Measurements from ENCODE around the gene PRPS1.

The PRPS1 gene

DNA sequence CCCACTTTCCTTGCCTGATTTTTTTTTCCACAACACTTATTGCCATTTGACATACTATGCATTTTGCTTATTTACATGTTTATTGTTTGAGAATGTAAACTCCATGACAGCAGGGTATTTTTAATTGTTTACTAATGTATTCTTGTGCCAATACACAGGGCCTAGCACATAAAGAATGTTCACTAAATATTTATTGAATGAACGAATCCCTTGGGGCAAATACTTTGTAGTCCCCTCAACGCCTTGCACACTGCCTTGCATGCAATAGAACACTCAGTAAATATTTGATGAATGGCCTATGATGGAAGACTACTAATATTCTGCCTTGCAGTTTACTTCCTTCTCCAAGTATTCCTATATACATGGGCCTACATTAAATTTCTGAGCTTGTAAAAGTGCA lies 1.4 kb upstream of the PRPS1 start:
- no peak for ATAC-seq
- TF ChIP-seq TOX (CRISPR knock-in tag; IDR thresholded peaks at IDR 0.05; ENCODE audit: borderline replicate concordance) (no peak), POU6F1 (CRISPR knock-in tag; IDR thresholded peaks at IDR 0.05; ENCODE audit: borderline replicate concordance, low read depth) (no peak), CREB5 (CRISPR knock-in tag; IDR thresholded peaks at IDR 0.05; ENCODE audit: low read depth) (no peak), ZC3H10 (CRISPR knock-in tag; IDR thresholded peaks at IDR 0.05) (no peak), ZFP3 (CRISPR knock-in tag; IDR thresholded peaks at IDR 0.05) (no peak), SNAI2 (CRISPR knock-in tag; IDR thresholded peaks at IDR 0.05) (no peak), ESRRG (CRISPR knock-in tag; IDR thresholded peaks at IDR 0.05) (no peak), OSR1 (CRISPR knock-in tag; IDR thresholded peaks at IDR 0.05) (no peak), ZNF565 (CRISPR knock-in tag; conservative IDR thresholded peaks at IDR 0.05; ENCODE audit: low read depth) (no peak), RARB (CRISPR knock-in tag; IDR thresholded peaks at IDR 0.05) (no peak), PPARA (CRISPR knock-in tag; IDR thresholded peaks at IDR 0.05; ENCODE audit: borderline replicate concordance) (no peak), ZFP30 (CRISPR knock-in tag; IDR thresholded peaks at IDR 0.05) (no peak), GLIS3 (CRISPR knock-in tag; IDR thresholded peaks at IDR 0.05) (no peak), TCF4 (CRISPR knock-in tag; IDR thresholded peaks at IDR 0.05; ENCODE audit: borderline replicate concordance) (no peak), ARNTL (CRISPR knock-in tag; IDR thresholded peaks at IDR 0.05; ENCODE audit: borderline replicate concordance, low read depth) (no peak)
- TF ChIP-seq, protein P1, sequence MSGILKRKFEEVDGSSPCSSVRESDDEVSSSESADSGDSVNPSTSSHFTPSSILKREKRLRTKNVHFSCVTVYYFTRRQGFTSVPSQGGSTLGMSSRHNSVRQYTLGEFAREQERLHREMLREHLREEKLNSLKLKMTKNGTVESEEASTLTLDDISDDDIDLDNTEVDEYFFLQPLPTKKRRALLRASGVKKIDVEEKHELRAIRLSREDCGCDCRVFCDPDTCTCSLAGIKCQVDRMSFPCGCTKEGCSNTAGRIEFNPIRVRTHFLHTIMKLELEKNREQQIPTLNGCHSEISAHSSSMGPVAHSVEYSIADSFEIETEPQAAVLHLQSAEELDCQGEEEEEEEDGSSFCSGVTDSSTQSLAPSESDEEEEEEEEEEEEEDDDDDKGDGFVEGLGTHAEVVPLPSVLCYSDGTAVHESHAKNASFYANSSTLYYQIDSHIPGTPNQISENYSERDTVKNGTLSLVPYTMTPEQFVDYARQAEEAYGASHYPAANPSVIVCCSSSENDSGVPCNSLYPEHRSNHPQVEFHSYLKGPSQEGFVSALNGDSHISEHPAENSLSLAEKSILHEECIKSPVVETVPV (CRISPR knock-in tag; IDR thresholded peaks at IDR 0.05): no peak
- TF ChIP-seq, protein P2, sequence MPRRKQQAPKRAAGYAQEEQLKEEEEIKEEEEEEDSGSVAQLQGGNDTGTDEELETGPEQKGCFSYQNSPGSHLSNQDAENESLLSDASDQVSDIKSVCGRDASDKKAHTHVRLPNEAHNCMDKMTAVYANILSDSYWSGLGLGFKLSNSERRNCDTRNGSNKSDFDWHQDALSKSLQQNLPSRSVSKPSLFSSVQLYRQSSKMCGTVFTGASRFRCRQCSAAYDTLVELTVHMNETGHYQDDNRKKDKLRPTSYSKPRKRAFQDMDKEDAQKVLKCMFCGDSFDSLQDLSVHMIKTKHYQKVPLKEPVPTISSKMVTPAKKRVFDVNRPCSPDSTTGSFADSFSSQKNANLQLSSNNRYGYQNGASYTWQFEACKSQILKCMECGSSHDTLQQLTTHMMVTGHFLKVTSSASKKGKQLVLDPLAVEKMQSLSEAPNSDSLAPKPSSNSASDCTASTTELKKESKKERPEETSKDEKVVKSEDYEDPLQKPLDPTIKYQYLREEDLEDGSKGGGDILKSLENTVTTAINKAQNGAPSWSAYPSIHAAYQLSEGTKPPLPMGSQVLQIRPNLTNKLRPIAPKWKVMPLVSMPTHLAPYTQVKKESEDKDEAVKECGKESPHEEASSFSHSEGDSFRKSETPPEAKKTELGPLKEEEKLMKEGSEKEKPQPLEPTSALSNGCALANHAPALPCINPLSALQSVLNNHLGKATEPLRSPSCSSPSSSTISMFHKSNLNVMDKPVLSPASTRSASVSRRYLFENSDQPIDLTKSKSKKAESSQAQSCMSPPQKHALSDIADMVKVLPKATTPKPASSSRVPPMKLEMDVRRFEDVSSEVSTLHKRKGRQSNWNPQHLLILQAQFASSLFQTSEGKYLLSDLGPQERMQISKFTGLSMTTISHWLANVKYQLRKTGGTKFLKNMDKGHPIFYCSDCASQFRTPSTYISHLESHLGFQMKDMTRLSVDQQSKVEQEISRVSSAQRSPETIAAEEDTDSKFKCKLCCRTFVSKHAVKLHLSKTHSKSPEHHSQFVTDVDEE (CRISPR knock-in tag; IDR thresholded peaks at IDR 0.05): no peak

GRCh38 chrX:107628662-107629539 lies 591 bp downstream of the PRPS1 start:
- peak; percentile 62 for ATAC-seq
- no peak for TF ChIP-seq ZNF565 (CRISPR knock-in tag; conservative IDR thresholded peaks at IDR 0.05; ENCODE audit: low read depth)
- TF ChIP-seq PPARA (CRISPR knock-in tag; IDR thresholded peaks at IDR 0.05; ENCODE audit: borderline replicate concordance): no peak
- no peak for TF ChIP-seq CREB5 (CRISPR knock-in tag; IDR thresholded peaks at IDR 0.05; ENCODE audit: low read depth)
- TF ChIP-seq ARNTL (CRISPR knock-in tag; IDR thresholded peaks at IDR 0.05; ENCODE audit: borderline replicate concordance, low read depth): no peak
- TF ChIP-seq CSDC2 (CRISPR knock-in tag; IDR thresholded peaks at IDR 0.05): no peak

GRCh38 chrX:107629540-107629909 lies 1.2 kb downstream of the PRPS1 start:
- TF ChIP-seq CSDC2 (CRISPR knock-in tag; IDR thresholded peaks at IDR 0.05) (no peak), CREB5 (CRISPR knock-in tag; IDR thresholded peaks at IDR 0.05; ENCODE audit: low read depth) (no peak), ZFP3 (CRISPR knock-in tag; IDR thresholded peaks at IDR 0.05) (no peak)
- ATAC-seq: peak; percentile 54
